ENCODE data around the gene NGEF.

DNA sequence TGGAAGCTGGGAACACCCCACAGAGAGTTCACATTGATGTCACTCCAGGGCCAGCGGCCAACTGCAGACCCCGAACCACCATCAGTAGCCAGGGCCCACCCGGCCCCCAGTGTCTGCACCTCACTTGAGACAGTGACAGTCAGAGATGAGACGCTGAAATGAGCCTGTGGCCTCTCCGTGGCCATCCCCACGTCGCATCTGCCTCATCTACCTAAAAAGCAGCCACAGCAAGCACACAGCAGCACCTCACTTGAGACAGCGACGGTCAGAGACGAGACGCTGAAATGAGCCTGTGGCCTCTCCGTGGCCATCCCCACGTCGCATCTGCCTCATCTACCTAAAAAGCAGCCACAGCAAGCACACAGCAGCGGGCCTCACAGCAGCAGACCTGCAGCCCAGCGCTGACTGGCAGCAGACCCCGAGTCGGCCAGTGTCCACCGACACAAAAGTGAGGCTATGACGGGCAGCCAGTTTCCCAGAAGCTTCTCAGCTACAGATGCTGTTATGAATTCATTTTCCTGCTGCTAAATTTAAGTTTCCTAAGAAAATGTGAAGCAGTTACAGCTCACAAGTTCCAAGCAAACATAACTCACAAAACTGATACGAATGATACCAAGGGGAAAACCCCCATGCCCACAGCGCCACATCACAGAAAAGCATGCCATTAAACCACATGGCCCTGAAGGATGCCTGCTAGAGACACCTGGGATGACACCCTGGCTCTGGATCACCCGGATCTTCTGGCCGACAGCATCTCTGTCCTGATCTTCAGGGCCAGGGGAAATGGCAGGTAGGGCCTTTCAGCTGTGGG is 115.3 kb downstream of the NGEF start:
- TF ChIP-seq POLR2A (IDR thresholded peaks at IDR 0.05; ENCODE audit: low read length) (no peak), GATA1 (IDR thresholded peaks at IDR 0.05; ENCODE audit: low read depth, low read length) (no peak)

All from erythroblast (primary cell).